GM11168 (cell line): ENCODE results near the gene RAPGEF2.
"Not testable (repeated sequence)": the region's sequence is repeated elsewhere in the genome, so short reads cannot be mapped to it uniquely, and the experiment has no call there.

Experiments
- in situ Hi-C: fragments of 300-500 bp; cut with MboI; formaldehyde crosslinking; loops from one replicate; pipeline ENCODE4 v1.12.0; 2022; ENCODE audit warnings: low sequenced_read_pairs; ENCODE audit not compliant: unreplicated experiment

Gene RAPGEF2, protein sequence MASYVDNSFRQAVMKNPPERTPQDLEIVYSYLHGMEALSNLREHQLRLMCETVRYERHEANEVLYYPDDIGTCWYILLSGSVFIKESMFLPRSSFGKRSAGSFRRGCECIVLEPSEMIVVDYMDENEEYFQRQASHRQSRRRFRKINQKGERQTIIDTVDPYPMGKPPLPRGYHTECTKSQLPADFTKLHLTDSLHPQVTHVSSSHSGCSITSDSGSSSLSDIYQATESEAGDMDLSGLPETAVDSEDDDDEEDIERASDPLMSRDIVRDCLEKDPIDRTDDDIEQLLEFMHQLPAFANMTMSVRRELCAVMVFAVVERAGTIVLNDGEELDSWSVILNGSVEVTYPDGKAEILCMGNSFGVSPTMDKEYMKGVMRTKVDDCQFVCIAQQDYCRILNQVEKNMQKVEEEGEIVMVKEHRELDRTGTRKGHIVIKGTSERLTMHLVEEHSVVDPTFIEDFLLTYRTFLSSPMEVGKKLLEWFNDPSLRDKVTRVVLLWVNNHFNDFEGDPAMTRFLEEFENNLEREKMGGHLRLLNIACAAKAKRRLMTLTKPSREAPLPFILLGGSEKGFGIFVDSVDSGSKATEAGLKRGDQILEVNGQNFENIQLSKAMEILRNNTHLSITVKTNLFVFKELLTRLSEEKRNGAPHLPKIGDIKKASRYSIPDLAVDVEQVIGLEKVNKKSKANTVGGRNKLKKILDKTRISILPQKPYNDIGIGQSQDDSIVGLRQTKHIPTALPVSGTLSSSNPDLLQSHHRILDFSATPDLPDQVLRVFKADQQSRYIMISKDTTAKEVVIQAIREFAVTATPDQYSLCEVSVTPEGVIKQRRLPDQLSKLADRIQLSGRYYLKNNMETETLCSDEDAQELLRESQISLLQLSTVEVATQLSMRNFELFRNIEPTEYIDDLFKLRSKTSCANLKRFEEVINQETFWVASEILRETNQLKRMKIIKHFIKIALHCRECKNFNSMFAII (N-terminal part only)

GRCh38 chr4:159102622-159103383, at the start of gene RAPGEF2:
Gene RAPGEF2 (plus strand): TSS chr4:159103079. CDS start chr4:159104163, 1,084 bp downstream.
- in situ Hi-C loops = no loop called here

- in situ Hi-C loops = no loop called here
Measured at GRCh38 chr4:159055833-159056232, 47.0 kb upstream of the RAPGEF2 start.

DNA sequence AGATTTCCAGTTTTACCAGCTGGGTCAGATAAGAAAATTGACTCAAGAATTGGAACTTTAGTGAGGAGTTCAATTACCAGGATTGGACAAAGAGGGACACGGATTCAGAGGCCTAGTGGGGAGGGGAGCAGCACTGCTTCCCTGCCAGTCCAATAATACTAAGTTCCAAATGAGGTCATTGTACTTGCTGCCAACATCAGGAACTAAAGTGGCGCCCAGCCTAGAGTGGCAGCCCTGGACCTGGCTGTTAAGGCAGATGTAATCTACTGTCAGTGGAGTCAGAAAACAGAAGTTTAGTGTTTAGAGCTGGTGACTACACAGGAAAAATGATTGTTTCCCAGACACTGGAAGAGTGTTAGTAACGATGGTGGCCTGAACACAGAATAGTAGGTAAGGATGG, 42.7 kb upstream of the RAPGEF2 start:
- in situ Hi-C loops = no loop called here

DNA sequence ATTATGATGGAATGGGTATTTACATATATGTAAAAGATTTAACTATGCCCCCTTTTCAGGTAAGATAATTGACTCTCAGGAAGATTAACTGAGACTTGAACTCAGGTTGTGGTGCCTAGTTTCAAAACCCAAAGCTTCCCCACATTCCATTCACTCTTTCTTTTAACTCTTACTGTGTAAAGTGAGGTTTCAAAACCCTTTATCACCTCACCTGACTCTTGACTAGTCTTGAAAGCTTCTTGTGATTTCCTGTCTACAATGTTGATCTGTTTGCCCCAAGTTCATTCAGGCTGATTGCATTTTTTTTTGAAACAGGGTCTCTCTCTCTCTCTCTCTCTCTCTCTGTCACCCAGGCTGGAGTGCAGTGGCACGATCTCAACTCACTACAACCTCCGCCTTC, 40.5 kb upstream of the RAPGEF2 start:
- in situ Hi-C loops = no loop called here

DNA sequence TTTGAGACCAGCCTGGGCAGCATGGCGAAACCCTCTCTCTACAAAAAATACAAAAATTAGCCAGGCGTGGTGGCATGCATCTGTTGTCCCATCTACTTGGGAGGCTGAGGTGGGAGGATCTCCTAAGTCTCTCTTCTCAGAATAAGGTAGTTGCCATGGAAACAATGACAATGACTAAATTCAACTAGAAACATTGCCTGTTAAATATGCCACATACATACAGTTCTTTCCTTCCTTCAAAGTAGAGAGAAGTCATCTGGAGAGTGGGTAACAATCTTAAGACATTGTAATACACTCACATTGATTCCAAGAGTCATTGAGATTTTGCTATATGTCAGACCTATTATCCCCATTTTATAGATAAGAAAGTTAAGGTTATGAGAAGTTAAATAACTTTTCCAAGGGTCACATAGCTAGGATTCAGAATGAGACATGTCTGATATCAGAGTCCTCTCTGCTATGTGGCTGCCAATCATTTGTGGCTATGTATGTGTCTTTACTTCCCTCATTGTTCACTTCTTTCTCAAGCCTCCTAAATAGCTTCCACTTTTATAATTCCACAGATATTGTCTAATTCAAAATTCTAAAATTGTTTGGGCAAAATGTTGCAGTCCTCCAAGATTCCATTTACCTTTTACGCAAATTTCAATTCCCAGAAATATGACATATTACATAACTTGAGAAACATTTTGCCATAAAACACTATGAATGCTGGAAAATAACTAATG, 37.2 kb upstream of the RAPGEF2 start:
- in situ Hi-C loops = no loop called here

GRCh38 chr4:159068139-159068538, 34.7 kb upstream of the RAPGEF2 start:
- in situ Hi-C loops = not testable (repeated sequence)

- in situ Hi-C loops = no loop called here
Measured at GRCh38 chr4:159069922-159070321, 33.0 kb upstream of the RAPGEF2 start.

GRCh38 chr4:159070742-159071141, 32.1 kb upstream of the RAPGEF2 start:
- in situ Hi-C loops = no loop called here

- in situ Hi-C loops = no loop called here
Measured at GRCh38 chr4:159071178-159071968, 31.5 kb upstream of the RAPGEF2 start.

DNA sequence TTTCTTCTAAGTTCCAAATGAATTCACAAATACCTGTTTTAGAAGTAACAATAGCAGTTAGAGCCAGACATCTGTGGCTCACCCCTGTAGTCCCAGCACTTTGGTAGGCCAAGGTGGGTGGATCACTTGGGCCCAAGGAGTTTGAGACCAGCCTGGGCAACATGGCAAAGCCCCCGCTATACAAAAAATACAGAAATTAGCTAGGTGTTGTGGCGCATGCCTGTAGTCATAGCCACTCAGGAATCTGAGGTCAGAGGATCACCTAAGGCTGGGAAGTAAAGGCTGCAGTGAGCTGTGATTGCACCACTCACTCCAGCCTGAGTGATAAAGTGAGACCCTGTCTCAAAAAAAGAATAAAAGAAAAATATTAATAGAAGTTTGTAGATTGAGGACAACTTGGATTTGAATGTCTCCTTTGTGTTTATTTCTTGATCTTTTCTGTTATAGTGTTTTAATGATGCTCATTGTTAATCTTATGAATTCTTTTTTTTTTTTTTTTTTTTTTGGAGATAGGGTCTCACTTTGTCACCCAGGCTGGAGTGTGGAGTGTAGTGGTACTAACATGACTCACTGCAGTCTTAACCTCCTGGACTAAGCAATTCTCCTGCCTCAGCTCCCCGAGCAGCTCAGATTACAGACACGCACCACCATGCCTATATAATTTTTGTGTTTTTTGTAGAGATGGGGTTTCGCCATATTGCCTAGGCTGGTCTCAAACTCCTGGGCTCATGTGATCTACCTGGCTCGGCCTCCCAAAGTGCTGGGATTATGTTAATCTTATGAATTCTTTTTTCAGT, 30.7 kb upstream of the RAPGEF2 start:
- in situ Hi-C loops = no loop called here

DNA sequence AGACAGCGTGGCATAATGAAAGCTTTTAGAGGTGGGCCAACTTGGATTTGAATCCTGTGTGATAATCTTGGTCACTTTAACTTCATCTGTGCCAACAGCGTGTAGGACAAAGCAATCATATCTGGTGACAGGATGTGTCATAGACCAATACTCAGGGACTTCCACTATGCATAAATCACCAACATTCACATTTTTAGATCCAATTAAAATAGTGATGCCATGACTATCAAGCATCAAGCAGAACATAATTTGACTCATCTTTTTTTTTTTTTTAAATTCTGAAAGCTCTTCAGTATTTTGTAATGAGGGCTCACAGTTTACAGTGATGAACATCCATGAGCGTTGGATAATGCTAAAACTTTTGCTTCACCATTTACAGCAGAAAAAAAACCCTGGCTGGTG, 27.3 kb upstream of the RAPGEF2 start:
- in situ Hi-C loops = no loop called here

DNA sequence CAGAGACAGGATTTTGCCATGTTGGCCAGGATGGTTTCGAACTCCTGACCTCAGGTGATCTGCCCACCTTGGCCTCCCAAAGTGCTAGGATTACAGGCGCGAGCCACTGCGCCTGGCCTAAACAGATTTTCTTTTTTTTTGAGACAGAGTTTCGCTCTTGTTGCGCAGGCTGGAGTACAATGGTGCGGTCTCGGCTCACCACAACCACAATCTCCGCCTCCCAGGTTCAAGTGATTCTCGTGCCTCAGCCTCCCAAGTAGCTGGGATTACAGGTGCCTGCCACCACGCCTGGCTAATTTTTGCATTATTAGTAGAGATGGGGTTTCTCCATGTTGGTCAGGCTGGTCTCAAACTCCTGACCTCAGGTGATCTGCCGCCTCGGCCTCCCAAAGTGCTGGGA, 25.9 kb upstream of the RAPGEF2 start:
- in situ Hi-C loops = not testable (repeated sequence)

GRCh38 chr4:159077702-159078495, 25.0 kb upstream of the RAPGEF2 start:
- in situ Hi-C loops = no loop called here

GRCh38 chr4:159079074-159079473, 23.8 kb upstream of the RAPGEF2 start:
- in situ Hi-C loops = no loop called here

DNA sequence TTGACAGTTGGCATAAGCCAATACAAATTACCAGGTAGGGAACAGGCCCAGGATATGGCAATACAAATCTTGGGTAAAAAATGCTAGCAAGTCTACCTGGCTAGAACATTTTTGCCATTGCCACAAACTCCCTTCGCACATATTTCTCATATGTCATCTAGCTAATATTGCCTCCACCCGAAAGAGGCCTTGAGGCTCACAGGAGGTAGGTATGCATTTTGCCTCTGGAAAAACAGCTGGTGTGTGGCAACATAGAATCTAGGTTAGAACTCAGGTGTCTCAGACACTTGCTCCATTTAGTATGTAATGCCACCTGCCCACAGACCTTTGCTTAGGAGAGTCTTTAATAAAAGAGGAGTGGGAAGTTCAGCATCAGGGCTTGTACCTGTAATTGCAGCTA, 16.3 kb upstream of the RAPGEF2 start:
- in situ Hi-C loops = no loop called here

GRCh38 chr4:159090255-159090654, 12.6 kb upstream of the RAPGEF2 start:
- in situ Hi-C loops = no loop called here

GRCh38 chr4:159094156-159094555, 8.7 kb upstream of the RAPGEF2 start:
- in situ Hi-C loops = not testable (repeated sequence)
